A549 treated with dexamethasone at 1 μM for 4 hours (cell line): Measurements from ENCODE around the gene AIRE. TPM values are rescaled to one million over a fixed set of nuclear protein-coding genes. Genes with fewer than 3 reads are reported as not detected.

ENCODE experiments used
- total RNA-seq: library from RNA; stranded (reverse); fragments of 200-300 nt; extraction: Qiagen RNA extraction; gene quantifications from 5 replicates; pipeline ENCODE4 v1.2.3, GENCODE V29; 2022

Gene AIRE
- total RNA-seq = not detected in 5 replicates

DNA sequence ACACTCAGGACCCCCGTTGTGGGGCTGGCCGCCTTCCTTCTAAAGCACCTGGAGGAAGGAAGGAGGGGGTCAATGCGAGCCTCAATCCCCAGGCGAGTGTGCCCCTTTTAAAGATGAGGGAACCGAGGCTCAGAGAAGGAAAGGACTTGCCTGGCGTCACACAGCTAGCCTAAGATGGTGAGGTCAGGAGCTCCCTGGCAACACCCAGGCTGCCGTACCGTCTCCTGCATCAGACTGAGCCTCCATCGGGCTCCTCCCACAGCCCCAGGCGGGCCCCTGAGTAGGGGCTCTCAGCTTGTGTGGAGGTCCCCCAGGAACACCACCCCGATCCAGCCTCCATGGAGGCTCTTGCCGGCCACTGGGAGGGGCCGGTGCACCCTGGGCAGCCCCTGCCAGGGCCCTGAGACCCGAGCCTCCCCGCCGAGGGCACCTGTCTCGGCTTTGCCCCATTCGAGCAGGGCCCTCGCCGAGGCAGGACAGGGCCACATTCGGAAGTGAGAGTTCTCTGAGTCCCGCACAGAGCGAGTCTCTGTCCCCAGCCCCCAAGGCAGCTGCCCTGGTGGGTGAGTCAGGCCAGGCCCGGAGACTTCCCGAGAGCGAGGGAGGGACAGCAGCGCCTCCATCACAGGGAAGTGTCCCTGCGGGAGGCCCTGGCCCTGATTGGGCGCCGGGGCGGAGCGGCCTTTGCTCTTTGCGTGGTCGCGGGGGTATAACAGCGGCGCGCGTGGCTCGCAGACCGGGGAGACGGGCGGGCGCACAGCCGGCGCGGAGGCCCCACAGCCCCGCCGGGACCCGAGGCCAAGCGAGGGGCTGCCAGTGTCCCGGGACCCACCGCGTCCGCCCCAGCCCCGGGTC, at the start of gene AIRE:
TSS of gene AIRE (plus strand) at position 739 of the 855 bp plus-strand sequence. CDS start 131 bp downstream, outside the sequence.

DNA sequence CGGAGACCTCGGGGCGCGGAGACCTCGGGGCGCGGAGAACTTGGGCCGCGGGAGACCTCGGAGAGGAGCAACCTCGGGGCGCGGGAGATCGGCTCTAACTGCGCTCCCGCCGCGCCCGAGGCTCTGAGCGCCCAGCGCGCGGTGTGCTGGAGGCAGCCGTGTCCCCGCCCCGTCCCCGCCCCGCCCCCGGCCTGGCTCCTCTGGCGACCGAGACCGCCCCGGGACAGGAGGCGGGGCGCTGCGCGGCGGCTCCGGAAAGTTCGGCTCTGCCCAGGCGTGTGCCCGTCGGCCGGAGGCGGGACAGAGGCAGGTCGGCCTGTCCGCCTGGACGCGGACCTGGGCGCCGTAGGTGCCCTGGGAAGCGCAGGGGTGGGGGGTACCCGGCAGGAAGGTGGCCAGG, 44.8 kb upstream of the AIRE start, which contains the start of gene ICOSLG:
TSS of gene ICOSLG (minus strand) at position 102 of the 400 bp plus-strand sequence. CDS start 126 bp downstream, outside the sequence.

DNA sequence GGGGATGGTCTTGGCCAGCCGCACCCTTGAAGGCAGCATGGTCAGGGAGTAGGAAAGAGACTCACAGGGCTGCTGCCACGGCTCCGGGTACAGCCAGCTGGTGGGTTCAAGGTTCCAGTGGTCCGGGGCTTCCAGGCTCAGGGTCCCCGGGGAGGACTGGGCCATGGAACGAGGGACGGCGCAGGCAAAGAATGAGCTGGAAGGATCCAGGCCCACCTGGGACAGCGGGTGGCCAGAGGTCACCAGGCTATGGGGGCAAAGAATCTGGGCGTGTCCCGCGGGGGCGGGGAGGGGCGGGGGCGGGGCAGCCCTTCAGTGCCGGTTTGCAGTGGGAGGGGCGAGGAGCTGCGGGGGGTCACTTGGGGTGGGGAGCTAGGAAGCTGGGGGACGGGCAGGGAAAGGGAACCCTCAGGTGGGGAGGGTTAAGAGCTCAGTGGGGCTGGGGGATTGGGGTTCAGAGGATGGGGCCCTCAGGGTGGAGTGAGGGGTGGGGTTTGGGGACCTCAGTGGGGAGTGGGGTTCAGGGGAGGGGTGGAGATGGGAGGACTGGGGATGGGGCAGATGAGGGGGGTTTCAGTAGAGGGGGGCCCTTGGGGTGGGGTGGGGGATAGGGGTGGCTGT, 23.9 kb upstream of the AIRE start, which contains the start of gene DNMT3L:
TSS of gene DNMT3L (minus strand) at position 223 of the 621 bp plus-strand sequence. CDS start 638 bp downstream, outside the sequence.

DNA sequence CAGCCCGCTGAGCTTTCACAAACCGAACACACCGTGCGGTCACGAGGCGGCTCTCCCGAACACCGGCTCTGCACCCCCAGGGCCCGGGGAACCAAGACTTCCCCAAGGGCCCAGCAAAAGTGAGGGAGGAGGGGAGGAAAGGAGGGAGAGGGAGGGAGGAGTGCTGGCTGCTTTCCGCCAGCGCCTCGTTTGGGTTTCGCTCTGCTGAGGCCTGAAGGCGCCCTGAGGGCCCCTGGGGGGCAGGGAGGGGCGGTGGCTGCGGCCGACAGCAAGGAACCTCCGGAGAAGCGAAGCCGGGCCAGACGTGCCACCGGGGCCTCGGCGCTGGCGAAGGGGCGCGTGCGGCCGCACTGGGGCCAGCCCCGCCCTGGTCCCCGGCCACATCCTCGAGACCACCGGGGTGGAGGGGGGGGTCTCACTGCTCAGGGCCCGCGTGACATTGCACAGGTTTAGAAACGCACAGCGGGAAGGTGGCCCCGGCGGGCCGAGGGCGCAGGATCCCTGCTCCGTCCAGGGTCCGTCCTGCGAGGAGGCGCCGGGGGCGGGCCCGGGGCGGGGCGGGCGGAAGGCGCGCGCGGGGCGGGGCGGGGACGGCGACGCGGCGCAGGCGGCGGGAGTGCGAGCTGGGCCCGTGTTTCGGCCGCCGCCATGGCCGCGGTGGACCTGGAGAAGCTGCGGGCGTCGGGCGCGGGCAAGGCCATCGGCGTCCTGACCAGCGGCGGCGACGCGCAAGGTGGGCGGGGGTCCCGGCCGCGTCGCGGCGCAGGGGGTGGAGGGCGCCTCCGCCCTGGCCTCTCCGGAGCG, 14.0 kb downstream of the AIRE start, which contains the start of gene PFKL:
TSS of gene PFKL (plus strand) at position 596 of the 804 bp plus-strand sequence. CDS start at position 649, 53 bp downstream.

DNA sequence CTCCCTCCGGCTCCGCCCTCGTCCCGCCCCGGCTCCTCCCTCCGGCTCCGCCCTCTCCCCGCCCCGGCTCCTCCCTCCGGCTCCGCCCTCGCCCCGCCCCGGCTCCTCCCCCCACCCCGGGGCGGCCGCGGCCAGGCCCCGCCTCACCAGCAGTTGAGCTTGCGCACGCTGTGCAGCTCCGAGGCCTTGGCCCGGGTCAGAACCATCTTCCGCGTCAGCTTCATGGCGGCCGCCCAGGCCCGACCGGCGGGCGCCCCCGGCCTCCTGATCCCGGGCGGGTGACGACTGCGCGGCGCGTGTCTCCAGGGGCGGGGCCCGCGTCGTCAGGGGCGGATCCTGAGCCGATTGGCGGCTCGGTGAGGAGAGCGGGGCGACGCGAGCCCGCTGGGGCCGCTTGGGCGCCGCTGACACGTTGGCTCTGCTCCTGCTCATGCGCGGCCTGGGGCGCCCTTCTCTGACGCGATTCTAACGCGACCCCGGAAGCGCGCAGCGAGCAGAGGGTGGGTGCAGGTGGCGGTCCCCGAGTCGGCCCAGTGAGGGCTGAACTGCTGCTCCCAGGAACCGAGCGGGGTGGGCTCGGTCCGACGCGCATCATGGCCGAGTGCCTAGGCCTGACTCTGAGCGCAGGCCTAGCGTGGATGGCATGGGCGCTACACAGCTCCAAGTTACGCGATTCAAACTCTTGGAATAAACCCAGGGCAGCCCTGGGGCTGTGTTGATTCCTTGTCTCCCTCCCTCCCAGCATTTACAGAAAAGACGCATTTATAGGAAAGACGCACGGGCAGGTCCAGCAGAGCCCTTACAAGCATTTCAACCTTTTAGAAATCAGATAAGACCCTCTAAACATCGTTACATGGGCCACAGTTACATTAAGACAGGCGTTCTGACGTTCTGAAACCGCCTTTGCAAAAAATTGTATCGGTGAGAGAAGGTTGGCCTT, 53.6 kb downstream of the AIRE start, which contains the start of gene CFAP410:
TSS of gene CFAP410 (minus strand) at position 420 of the 940 bp plus-strand sequence. CDS start at position 224, 196 bp downstream.

Other genes with a start within 250 kb of the AIRE start
- 0.41 to 3.2 TPM (median 2.0 TPM) in 5 replicates for gene PWP2, start 178.5 kb upstream of the AIRE start, total RNA-seq
- gene GATD3, start 152.2 kb upstream of the AIRE start, total RNA-seq = 2.1 to 5.1 TPM (median 3.8 TPM) in 5 replicates
- gene ICOSLG, start 44.9 kb upstream of the AIRE start, total RNA-seq = 4.0 to 5.6 TPM (median 4.5 TPM) in 5 replicates
- not detected in 5 replicates for gene DNMT3L, start 24.0 kb upstream of the AIRE start, total RNA-seq
- gene PFKL, start 14.2 kb downstream of the AIRE start, total RNA-seq = 34.4 to 59.5 TPM (median 51.7 TPM) in 5 replicates
- gene CFAP410, start 53.5 kb downstream of the AIRE start, total RNA-seq = 5.1 to 8.7 TPM (median 6.7 TPM) in 5 replicates
- gene TRPM2, start 67.7 kb downstream of the AIRE start, total RNA-seq = 6.5 to 9.8 TPM (median 7.8 TPM) in 5 replicates
- 1.7 to 2.5 TPM (median 2.4 TPM) in 5 replicates for gene LRRC3, start 169.6 kb downstream of the AIRE start, total RNA-seq